HepG2 (cell line): ENCODE data around the gene ZNF771.

Experiments
- EP300 ChIP-seq, 3 experiments: sonication (generic) in 1 of 3; formaldehyde crosslinking in 1 of 3; IDR thresholded peaks; 2 replicates each; pipeline versions ENCODE4 v1.5.1 to v1.6.1; 2011 to 2020; ENCODE audit warnings: low read depth in 2 of 3, low read length in 2 of 3, borderline replicate concordance in 1 of 3, improper control_type of control experiment in 1 of 3, mild to moderate bottlenecking in 1 of 3, missing genetic modification reagents in 1 of 3, moderate library complexity in 1 of 3
- EZH2 ChIP-seq: conservative IDR thresholded peaks from 2 replicates; pipeline ENCODE4 v1.6.1; 2012; ENCODE audit warnings: mild to moderate bottlenecking, low read depth, low read length, moderate library complexity
- HDAC2 ChIP-seq: sonication (generic); formaldehyde crosslinking; IDR thresholded peaks from 2 replicates; pipeline ENCODE4 v1.4.0; 2020; ENCODE audit warnings: missing genetic modification reagents
- SMC3 ChIP-seq: IDR thresholded peaks from 2 replicates; pipeline ENCODE4 v1.6.1; 2011; ENCODE audit warnings: low read length, improper control_type of control experiment
- ZFP90 ChIP-seq: sonication (generic); formaldehyde crosslinking; IDR thresholded peaks from 2 replicates; pipeline ENCODE4 v1.8.0; 2022; ENCODE audit warnings: missing genetic modification reagents, mild to moderate bottlenecking, inconsistent platforms, borderline replicate concordance
- TF ChIP-seq, protein P1 (sequence below): sonication (generic); formaldehyde crosslinking; IDR thresholded peaks from 2 replicates; pipeline ENCODE4 v1.5.0; 2020; ENCODE audit warnings: mild to moderate bottlenecking, missing genetic modification reagents, moderate library complexity

DNA sequence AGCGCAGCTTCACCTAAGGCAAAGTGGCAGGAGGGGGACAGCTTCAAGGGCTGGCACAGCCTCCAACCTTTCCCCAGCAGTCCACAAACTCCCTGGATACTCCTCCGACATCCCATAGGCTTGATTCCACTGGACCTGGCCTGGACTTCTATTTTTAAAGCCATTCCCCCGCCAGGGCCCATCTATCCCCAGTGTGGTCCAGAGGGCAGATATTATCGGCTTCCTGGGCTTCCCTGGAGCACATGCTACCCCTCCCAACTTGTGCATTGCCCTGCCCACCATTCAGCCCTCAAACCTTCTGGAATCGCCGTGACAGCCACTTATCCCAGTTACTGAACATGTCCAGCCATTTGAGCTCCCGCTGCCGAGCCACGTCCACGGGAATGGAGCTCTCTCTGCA is 42.2 kb upstream of the ZNF771 start:
- no peak for TF ChIP-seq EZH2
- TF ChIP-seq, protein P1, sequence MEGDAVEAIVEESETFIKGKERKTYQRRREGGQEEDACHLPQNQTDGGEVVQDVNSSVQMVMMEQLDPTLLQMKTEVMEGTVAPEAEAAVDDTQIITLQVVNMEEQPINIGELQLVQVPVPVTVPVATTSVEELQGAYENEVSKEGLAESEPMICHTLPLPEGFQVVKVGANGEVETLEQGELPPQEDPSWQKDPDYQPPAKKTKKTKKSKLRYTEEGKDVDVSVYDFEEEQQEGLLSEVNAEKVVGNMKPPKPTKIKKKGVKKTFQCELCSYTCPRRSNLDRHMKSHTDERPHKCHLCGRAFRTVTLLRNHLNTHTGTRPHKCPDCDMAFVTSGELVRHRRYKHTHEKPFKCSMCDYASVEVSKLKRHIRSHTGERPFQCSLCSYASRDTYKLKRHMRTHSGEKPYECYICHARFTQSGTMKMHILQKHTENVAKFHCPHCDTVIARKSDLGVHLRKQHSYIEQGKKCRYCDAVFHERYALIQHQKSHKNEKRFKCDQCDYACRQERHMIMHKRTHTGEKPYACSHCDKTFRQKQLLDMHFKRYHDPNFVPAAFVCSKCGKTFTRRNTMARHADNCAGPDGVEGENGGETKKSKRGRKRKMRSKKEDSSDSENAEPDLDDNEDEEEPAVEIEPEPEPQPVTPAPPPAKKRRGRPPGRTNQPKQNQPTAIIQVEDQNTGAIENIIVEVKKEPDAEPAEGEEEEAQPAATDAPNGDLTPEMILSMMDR (CRISPR knock-in tag), result no peak
- TF ChIP-seq SMC3, result no peak
- TF ChIP-seq EP300 (IDR thresholded peaks at IDR 0.05; ENCODE audit: low read depth in 2 of 2, low read length in 2 of 2), result no peak
- no peak for TF ChIP-seq EP300 (CRISPR knock-in tag; IDR thresholded peaks at IDR 0.05; ENCODE audit: borderline replicate concordance)
- TF ChIP-seq ZFP90, result no peak
- TF ChIP-seq HDAC2 (CRISPR knock-in tag), result no peak
